Neural cell (in vitro differentiated cells): ENCODE measurements around the gene PSMD8. TPM values are rescaled to one million over a fixed set of nuclear protein-coding genes. Genes with fewer than 3 reads are reported as not detected.
A peak's percentile ranks its signal among the peaks of the same experiment; 100 is the strongest.

Source experiments
- H2AFZ ChIP-seq: fragments of 200-600, 300-800 bp; sonication (generic), shearing (Covaris generic); 2 replicates; pipeline ENCODE4 v1.6.0; 2014; ENCODE audit warnings: low read depth, mild to moderate bottlenecking, antibody characterized with exemption, low read length, moderate library complexity
- H3F3A ChIP-seq: fragments of 200-600 bp; shearing (Covaris generic); 2 replicates; pipeline ENCODE4 v1.6.1; 2016; ENCODE audit warnings: mild to moderate bottlenecking, moderate library complexity, mixed read lengths, antibody characterized with exemption, low read length; ENCODE audit not compliant: insufficient read depth, poor library complexity, severe bottlenecking
- H3K27ac ChIP-seq: fragments of 200-600, 300-800 bp; sonication (generic), shearing (Covaris generic); 2 replicates; pipeline ENCODE4 v1.5.1; 2014; ENCODE audit warnings: mild to moderate bottlenecking, low read length, moderate library complexity
- H3K27me3 ChIP-seq: fragments of 300-800, 200-600 bp; sonication (generic), shearing (Covaris generic); 2 replicates; pipeline ENCODE4 v1.6.0; 2014; ENCODE audit warnings: mild to moderate bottlenecking, low read depth, low read length, moderate library complexity; ENCODE audit not compliant: insufficient read depth
- H3K36me3 ChIP-seq: fragments of 300-800, 200-600 bp; sonication (generic), shearing (Covaris generic); 2 replicates; pipeline ENCODE4 v1.5.1; 2014; ENCODE audit warnings: mild to moderate bottlenecking, antibody characterized with exemption, low read length, moderate library complexity; ENCODE audit not compliant: insufficient read depth
- H3K4me2 ChIP-seq: fragments of 300-800, 200-600 bp; sonication (generic), shearing (Covaris generic); 2 replicates; pipeline ENCODE4 v1.6.0; 2014; ENCODE audit warnings: mild to moderate bottlenecking, low read length
- H3K4me3 ChIP-seq: fragments of 300-800, 200-600 bp; sonication (generic), shearing (Covaris generic); 2 replicates; pipeline ENCODE4 v1.5.1; 2014; ENCODE audit warnings: mild to moderate bottlenecking, low read length, moderate library complexity
- H3K79me2 ChIP-seq: fragments of 200-600 bp; shearing (Covaris generic); replicated peaks from 2 replicates; pipeline ENCODE4 v1.6.0; 2014; ENCODE audit warnings: mild to moderate bottlenecking, low read length, moderate library complexity; ENCODE audit not compliant: insufficient read depth
- H3K9ac ChIP-seq: fragments of 300-800, 200-600 bp; sonication (generic), shearing (Covaris generic); 2 replicates; pipeline ENCODE4 v1.6.1; 2016; ENCODE audit warnings: mild to moderate bottlenecking, low read length, mixed read lengths
- H3K9me2 ChIP-seq: fragments of 200-600 bp; shearing (Covaris generic); 2 replicates; pipeline ENCODE4 v1.6.1; 2016; ENCODE audit warnings: mild to moderate bottlenecking, low read length, mixed read lengths; ENCODE audit not compliant: insufficient read depth
- H3K9me3 ChIP-seq: fragments of 200-600, 300-800 bp; sonication (generic), shearing (Covaris generic); 2 replicates; pipeline ENCODE4 v1.6.1; 2016; ENCODE audit warnings: mild to moderate bottlenecking, mixed run types, low read length, moderate library complexity, mixed read lengths
- H4K20me1 ChIP-seq: fragments of 200-600 bp; shearing (Covaris generic); 2 replicates; pipeline ENCODE4 v1.6.1; 2016; ENCODE audit warnings: mild to moderate bottlenecking, mixed run types; ENCODE audit not compliant: insufficient read depth
- CTCF ChIP-seq: fragments of 450-650 bp; IDR thresholded peaks from 2 replicates; pipeline ENCODE4 v1.5.1; 2014; ENCODE audit warnings: antibody characterized with exemption, mild to moderate bottlenecking, moderate library complexity; ENCODE audit not compliant: poor library complexity, severe bottlenecking
- EP300 ChIP-seq: fragments of 450-650 bp; conservative IDR thresholded peaks from 2 replicates; pipeline ENCODE4 v1.6.1; 2014; ENCODE audit warnings: antibody characterized with exemption, mild to moderate bottlenecking, moderate library complexity; ENCODE audit not compliant: poor library complexity, severe bottlenecking
- EZH2 ChIP-seq: fragments of 200-600, 300-800 bp; shearing (Covaris generic), sonication (generic); IDR thresholded peaks from 2 replicates; pipeline ENCODE4 v1.6.1; 2014; ENCODE audit warnings: antibody characterized with exemption, low read length, borderline replicate concordance, mild to moderate bottlenecking; ENCODE audit not compliant: insufficient read depth, poor library complexity, severe bottlenecking
- MXI1 ChIP-seq: fragments of 450-650 bp; conservative IDR thresholded peaks from 2 replicates; pipeline ENCODE4 v1.6.1; 2014; ENCODE audit warnings: antibody characterized with exemption, mild to moderate bottlenecking; ENCODE audit not compliant: poor library complexity, severe bottlenecking
- POLR2AphosphoS5 ChIP-seq: IDR thresholded peaks from 2 replicates; pipeline ENCODE4 v1.6.1; 2012
- RAD21 ChIP-seq: fragments of 450-650 bp; conservative IDR thresholded peaks from 2 replicates; pipeline ENCODE4 v1.6.1; 2014; ENCODE audit warnings: antibody characterized with exemption, mild to moderate bottlenecking, moderate library complexity
- REST ChIP-seq: IDR thresholded peaks from 2 replicates; pipeline ENCODE4 v1.6.1; 2012; ENCODE audit warnings: borderline replicate concordance
- SMC3 ChIP-seq: fragments of 450-650 bp; conservative IDR thresholded peaks from 2 replicates; pipeline ENCODE4 v1.6.1; 2014; ENCODE audit warnings: antibody characterized with exemption, mild to moderate bottlenecking, moderate library complexity; ENCODE audit not compliant: poor library complexity
- TAF1 ChIP-seq: IDR thresholded peaks from 2 replicates; pipeline ENCODE4 v1.6.1; 2012; ENCODE audit warnings: low read depth
- polyA plus RNA-seq: library from polyadenylated mRNA; depleted of rRNA; stranded (reverse); fragments of >200 nt; gene quantifications from 2 replicates; pipeline ENCODE4 v1.2.3, GENCODE V29; 2014

Gene PSMD8
- polyA plus RNA-seq, 1 donor from 2014 or later = 334 TPM

- H3K36me3 ChIP-seq = no peaks in the 10 kb centered on the region
- H3K9me3 ChIP-seq = no peaks in the 10 kb centered on the region
- TF ChIP-seq REST (no peak), SMC3 (no peak), TAF1 (no peak), CTCF (no peak), RAD21 (no peak), EZH2 (no peak)
- H2AFZ ChIP-seq = no peak overlapping the region
- no peak overlapping the region for H3K4me2 ChIP-seq
- no peak overlapping the region for H3K4me3 ChIP-seq
- no peaks in the 10 kb centered on the region for H4K20me1 ChIP-seq
- no peak overlapping the region for H3K27ac ChIP-seq
- H3K27me3 ChIP-seq = no peaks in the 10 kb centered on the region
- H3F3A ChIP-seq = no peaks in the 10 kb centered on the region
- H3K79me2 ChIP-seq = peaks cover 3% of the 10 kb centered on the region
- H3K9me2 ChIP-seq = no peaks in the 10 kb centered on the region
- H3K9ac ChIP-seq = no peak overlapping the region
Observed at GRCh38 chr19:38333245-38333644, 41.1 kb upstream of the PSMD8 start.

GRCh38 chr19:38335949-38336637 is 38.3 kb upstream of the PSMD8 start:
- Histone ChIP-seq H3K9me2 (no peaks in the 10 kb centered on the region), H3K36me3 (no peaks in the 10 kb centered on the region)

More at GRCh38 chr19:38335949-38336637, 38.3 kb upstream of the PSMD8 start:
- H3K27ac ChIP-seq = peak overlapping the region; percentile 95
- no peaks in the 10 kb centered on the region for H3K9me3 ChIP-seq
- TF ChIP-seq REST (no peak), POLR2AphosphoS5 (peak; percentile 92), EZH2 (no peak), MXI1 (peak; percentile 27), CTCF (no peak), TAF1 (peak; percentile 64), EP300 (no peak)
- H3K4me3 ChIP-seq = peak overlapping the region; percentile 79
- peak overlapping the region; percentile 65 for H3K4me2 ChIP-seq
- no peaks in the 10 kb centered on the region for H4K20me1 ChIP-seq
- H3K27me3 ChIP-seq = no peaks in the 10 kb centered on the region
- H3K9ac ChIP-seq = peak overlapping the region; percentile 86
- no peaks in the 10 kb centered on the region for H3F3A ChIP-seq
- peaks cover 3% of the 10 kb centered on the region for H3K79me2 ChIP-seq
- peak overlapping the region; percentile 89 for H2AFZ ChIP-seq
